BLaER1 treated with 17β-estradiol and CSF1 and Interleukin-3, amounts not matched to agents 10 nM and 100 nM (cell line): ENCODE results near the gene SLC6A4.
A peak's percentile ranks its signal among the peaks of the same experiment; 100 is the strongest.
"Not testable (repeated sequence)": the region's sequence is repeated elsewhere in the genome, so short reads cannot be mapped to it uniquely, and the experiment has no call there.

Experiments used
- H3K27ac ChIP-seq, 11 experiments: shearing (Covaris generic); formaldehyde crosslinking; 2 replicates each; pipeline ENCODE4 v1.8.1; 2022
- H3K27me3 ChIP-seq, 11 experiments: shearing (Covaris generic); formaldehyde crosslinking; 2 replicates each; pipeline ENCODE4 v1.8.1; 2022
- H3K36me3 ChIP-seq, 11 experiments: shearing (Covaris generic); formaldehyde crosslinking; 2 replicates each; pipeline ENCODE4 v1.8.1; 2022
- H3K4me1 ChIP-seq, 10 experiments: shearing (Covaris generic); formaldehyde crosslinking; 2 replicates each; pipeline ENCODE4 v1.8.1; 2022
- H3K4me2 ChIP-seq, 11 experiments: shearing (Covaris generic); formaldehyde crosslinking; 2 replicates each; pipeline ENCODE4 v1.8.1; 2022
- H3K4me3 ChIP-seq, 10 experiments: shearing (Covaris generic); formaldehyde crosslinking; 2 replicates each; pipeline ENCODE4 v1.8.1; 2022
- H3K9ac ChIP-seq, 11 experiments: shearing (Covaris generic); formaldehyde crosslinking; 2 replicates each; pipeline ENCODE4 v1.8.1; 2022
- H3K9me3 ChIP-seq, 11 experiments: shearing (Covaris generic); formaldehyde crosslinking; replicated peaks in 1 of 11; 2 replicates each; pipeline ENCODE4 v1.8.1; 2022
- H4K20me1 ChIP-seq, 11 experiments: shearing (Covaris generic); formaldehyde crosslinking; 2 replicates each; pipeline ENCODE4 v1.8.1; 2022
- Cebpa-rat ChIP-seq, 11 experiments: shearing (Covaris generic); IDR thresholded peaks; 2 replicates each; pipeline ENCODE4 v1.8.1; 2022

Gene SLC6A4

GRCh38 chr17:30148376-30148775 lies 87.1 kb downstream of the SLC6A4 start:
- Histone ChIP-seq H3K27ac (no peak overlapping the region), H3K9me3 (peaks cover 0 to 7% (median 0%) of the 10 kb centered on the region in 11 experiments; a peak in 4 of 22 replicates), H3K27me3 (no peaks in the 10 kb centered on the region), H3K4me1 (peaks cover 0 to 23% (median 1%) of the 10 kb centered on the region in 10 experiments; a peak in 8 of 20 replicates), H3K9ac (no peak overlapping the region), H3K4me3 (no peak overlapping the region; a peak in 1 of 20 replicates), H3K4me2 (no peak overlapping the region), H3K36me3 (peaks cover 20 to 84% (median 50%) of the 10 kb centered on the region in 11 experiments; a peak in 21 of 22 replicates), H4K20me1 (peaks cover 18 to 94% (median 53%) of the 10 kb centered on the region in 11 experiments; a peak in 18 of 22 replicates)
- TF ChIP-seq Cebpa-rat (IDR thresholded peaks at IDR 0.05) = no peak

DNA sequence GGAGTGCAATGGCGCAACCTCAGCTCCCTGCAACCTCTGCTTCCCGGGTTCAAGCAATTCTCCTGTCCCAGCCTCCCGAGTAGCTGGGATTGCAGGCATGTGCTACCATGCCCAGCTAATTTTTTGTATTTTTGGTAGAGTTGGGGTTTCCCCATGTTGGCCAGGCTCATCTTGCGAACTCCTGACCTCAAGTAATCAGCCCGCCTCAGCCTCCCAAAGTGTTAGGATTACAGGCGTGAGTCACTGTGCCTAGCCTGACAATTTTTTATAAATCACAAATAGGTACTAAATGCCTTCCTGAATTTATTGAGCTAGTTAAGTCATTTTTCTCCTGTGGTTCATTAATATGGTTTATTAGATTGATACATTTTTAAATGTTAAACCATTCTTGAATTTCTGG lies 87.6 kb downstream of the SLC6A4 start:
- H3K9me3 ChIP-seq, H3K4me3 ChIP-seq, H3K9ac ChIP-seq, H3K27ac ChIP-seq, H3K27me3 ChIP-seq: not testable (repeated sequence)
- Histone ChIP-seq H3K36me3 (peaks cover 20 to 79% (median 48%) of the 10 kb centered on the region in 11 experiments; a peak in 21 of 22 replicates), H3K4me1 (peaks cover 0 to 23% (median 1%) of the 10 kb centered on the region in 10 experiments; a peak in 8 of 20 replicates), H4K20me1 (peaks cover 23 to 94% (median 53%) of the 10 kb centered on the region in 11 experiments; a peak in 19 of 22 replicates), H3K4me2 (peak overlapping the region in 3 of 11 experiments; percentile 4 to 47 (median 42); a peak in 4 of 22 replicates)
